Measurements from ENCODE around the gene PARD3. TPM values are rescaled to one million over a fixed set of nuclear protein-coding genes. Genes with fewer than 3 reads are reported as not detected.

The PARD3 gene
- total RNA-seq, 2 donors from 2014 or later = 41.7 to 48.8 TPM

DNA sequence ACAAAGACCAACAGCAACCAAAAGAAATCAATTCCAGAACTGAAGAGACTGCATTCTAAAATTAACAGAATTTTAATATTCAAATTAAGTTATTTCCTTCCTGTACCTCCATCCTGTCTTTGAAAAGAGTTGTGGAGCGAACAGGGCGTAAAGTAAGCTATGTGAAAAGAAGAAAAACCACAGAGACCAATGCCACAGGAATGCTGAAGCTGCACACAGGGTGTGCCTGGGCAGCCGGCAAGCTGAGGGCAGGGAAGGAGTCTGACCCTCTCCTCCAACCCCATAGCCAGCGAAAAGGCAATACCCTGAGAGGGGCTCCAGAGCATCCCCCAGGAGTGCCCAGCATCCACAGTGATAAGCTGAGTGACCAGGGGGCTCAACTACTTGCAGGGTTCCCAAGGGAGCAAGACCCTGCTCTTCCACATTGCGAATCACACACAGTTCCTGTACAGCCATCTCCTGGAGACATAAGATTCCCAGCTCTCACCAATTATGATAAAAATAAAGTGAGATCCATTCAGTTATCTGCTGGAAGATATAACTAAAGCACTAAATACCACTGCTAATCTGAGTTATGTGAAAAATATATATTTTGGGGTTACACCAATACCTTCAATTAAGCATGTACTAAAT, 93.8 kb downstream of the PARD3 start:
- no peak overlapping the region for H3K4me3 ChIP-seq
- H3K36me3 ChIP-seq = no peaks in the 10 kb centered on the region
- DNase-seq = no peak
- no peak for TF ChIP-seq CTCF (IDR thresholded peaks at IDR 0.05)
- no peak overlapping the region for H3K27ac ChIP-seq
- H3K27me3 ChIP-seq = no peaks in the 10 kb centered on the region
- H3K9me3 ChIP-seq = no peaks in the 10 kb centered on the region
- no peak overlapping the region for H3K9ac ChIP-seq (ENCODE audit: low read depth in 2 of 2, low read length in 2 of 2)
- intact Hi-C loops (cut with DNase I) = loop anchor here (10.0 kb wide), 2 partner anchors 93 to 223 kb away; partner anchors contain the start of gene PARD3
- peaks cover 7% of the 10 kb centered on the region for H3K4me1 ChIP-seq

GRCh38 chr10:34719746-34720145, 95.3 kb downstream of the PARD3 start:
- no peak for DNase-seq
- Histone ChIP-seq H3K9ac (ENCODE audit: low read depth in 2 of 2, low read length in 2 of 2) (no peak overlapping the region), H3K36me3 (no peaks in the 10 kb centered on the region), H3K27me3 (no peaks in the 10 kb centered on the region), H3K4me1 (peaks cover 7% of the 10 kb centered on the region), H3K4me3 (no peak overlapping the region), H3K27ac (no peak overlapping the region), H3K9me3 (no peaks in the 10 kb centered on the region)
- no peak for TF ChIP-seq CTCF (IDR thresholded peaks at IDR 0.05)
- intact Hi-C loops (cut with DNase I) = loop anchor here (10.0 kb wide), 2 partner anchors 95 to 225 kb away; partner anchors contain the start of gene PARD3

- Histone ChIP-seq H3K4me1 (peaks cover 7% of the 10 kb centered on the region), H3K9ac (ENCODE audit: low read depth in 2 of 2, low read length in 2 of 2) (no peak overlapping the region), H3K36me3 (no peaks in the 10 kb centered on the region), H3K4me3 (no peak overlapping the region), H3K27ac (no peak overlapping the region), H3K9me3 (no peaks in the 10 kb centered on the region), H3K27me3 (no peaks in the 10 kb centered on the region)
- no peak for TF ChIP-seq CTCF (IDR thresholded peaks at IDR 0.05)
- no peak for DNase-seq
- intact Hi-C loops (cut with DNase I) = no loop called here
Observed at GRCh38 chr10:34719328-34719727, 95.8 kb downstream of the PARD3 start.

DNA sequence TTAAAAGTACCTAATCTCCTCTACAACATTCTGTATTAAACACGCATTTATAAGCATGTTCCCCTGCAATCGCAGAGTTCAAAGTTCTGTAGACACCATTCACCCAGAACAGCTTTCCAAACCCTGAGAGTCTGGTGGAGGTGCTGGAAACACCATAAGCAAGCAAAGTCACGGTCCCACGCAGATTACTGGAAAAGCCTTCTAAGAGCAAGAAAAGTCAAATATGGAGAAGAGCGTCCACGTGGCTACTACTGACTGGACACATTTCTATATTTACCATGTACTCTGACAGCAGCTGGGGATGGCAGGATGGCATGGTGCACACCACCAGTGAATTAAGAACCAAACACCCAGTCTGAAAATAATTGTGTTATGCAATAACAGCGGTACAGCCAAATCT, 97.7 kb downstream of the PARD3 start:
- no peaks in the 10 kb centered on the region for H3K27me3 ChIP-seq
- no peak for TF ChIP-seq CTCF (IDR thresholded peaks at IDR 0.05)
- H3K27ac ChIP-seq = peak overlapping the region; percentile 8
- peaks cover 7% of the 10 kb centered on the region for H3K4me1 ChIP-seq
- H3K9me3 ChIP-seq = no peaks in the 10 kb centered on the region
- H3K36me3 ChIP-seq = no peaks in the 10 kb centered on the region
- DNase-seq = no peak
- no peak overlapping the region for H3K4me3 ChIP-seq
- no peak overlapping the region for H3K9ac ChIP-seq (ENCODE audit: low read depth in 2 of 2, low read length in 2 of 2)
- intact Hi-C loops (cut with DNase I) = no loop called here

DNA sequence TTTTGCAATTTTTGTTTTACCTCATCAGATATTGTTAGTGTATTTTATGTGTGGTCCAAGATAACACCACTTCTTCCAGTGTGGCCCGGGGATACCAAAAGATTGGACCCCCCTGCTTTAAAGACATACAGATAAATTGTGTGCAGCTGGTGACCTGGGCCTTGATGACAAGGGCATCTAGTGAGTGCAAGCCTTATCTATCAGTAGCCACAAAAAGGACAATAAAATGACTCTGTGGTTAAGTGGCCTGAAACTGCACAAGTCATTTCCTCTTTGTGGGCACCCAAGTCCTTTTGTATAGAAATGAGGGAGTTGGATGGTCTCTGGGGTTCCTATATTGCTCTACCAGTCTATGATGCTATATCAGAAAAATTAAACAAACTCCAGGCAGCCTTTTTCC, 98.1 kb downstream of the PARD3 start:
- DNase-seq = no peak
- intact Hi-C loops (cut with DNase I) = no loop called here
- Histone ChIP-seq H3K36me3 (no peaks in the 10 kb centered on the region), H3K4me1 (peaks cover 7% of the 10 kb centered on the region), H3K9ac (ENCODE audit: low read depth in 2 of 2, low read length in 2 of 2) (no peak overlapping the region), H3K27me3 (no peaks in the 10 kb centered on the region), H3K9me3 (no peaks in the 10 kb centered on the region), H3K27ac (peak overlapping the region; percentile 8), H3K4me3 (no peak overlapping the region)
- TF ChIP-seq CTCF (IDR thresholded peaks at IDR 0.05) = no peak

Measured in colonic mucosa (tissue), 4 donors.